ENCODE data around the gene EID2B.
A peak's percentile ranks its signal among the peaks of the same experiment; 100 is the strongest.

EID2B gene

GRCh38 chr19:39492788-39493187 is 39.9 kb downstream of the EID2B start:
- TF ChIP-seq CTCF (IDR thresholded peaks at IDR 0.05; ENCODE audit: unreplicated experiment in 3 of 3) = no peak

GRCh38 chr19:39492225-39492624 is 40.4 kb downstream of the EID2B start:
- Mint-ChIP-seq H3K4me3 (no peak overlapping the region), H3K9me3 (no peaks in the 10 kb centered on the region), H3K36me3 (ENCODE audit: low read depth) (peaks cover 28% of the 10 kb centered on the region), H3K4me1 (no peaks in the 10 kb centered on the region), H3K27me3 (ENCODE audit: low read depth) (peaks cover 20% of the 10 kb centered on the region), H3K27ac (no peak overlapping the region)
- TF ChIP-seq CTCF (IDR thresholded peaks at IDR 0.05; ENCODE audit: unreplicated experiment in 3 of 3) = no peak

More at GRCh38 chr19:39492788-39493187, 39.9 kb downstream of the EID2B start:
- no peak overlapping the region for H3K4me3 Mint-ChIP-seq
- peaks cover 26% of the 10 kb centered on the region for H3K27me3 Mint-ChIP-seq (ENCODE audit: low read depth)
- no peak overlapping the region for H3K27ac Mint-ChIP-seq
- no peaks in the 10 kb centered on the region for H3K4me1 Mint-ChIP-seq
- no peaks in the 10 kb centered on the region for H3K9me3 Mint-ChIP-seq
- peaks cover 27% of the 10 kb centered on the region for H3K36me3 Mint-ChIP-seq (ENCODE audit: low read depth)

- H3K36me3 Mint-ChIP-seq (ENCODE audit: low read depth) = peaks cover 45% of the 10 kb centered on the region
- H3K4me1 Mint-ChIP-seq = no peaks in the 10 kb centered on the region
- no peaks in the 10 kb centered on the region for H3K9me3 Mint-ChIP-seq
- H3K4me3 Mint-ChIP-seq = no peak overlapping the region
- H3K27me3 Mint-ChIP-seq (ENCODE audit: low read depth) = peaks cover 3% of the 10 kb centered on the region
- no peak for TF ChIP-seq CTCF (IDR thresholded peaks at IDR 0.05; ENCODE audit: unreplicated experiment in 3 of 3)
- H3K27ac Mint-ChIP-seq = no peak overlapping the region
Observed at GRCh38 chr19:39489756-39490155, 42.9 kb downstream of the EID2B start.

GRCh38 chr19:39483141-39483540 is 49.5 kb downstream of the EID2B start:
- Mint-ChIP-seq H3K4me1 (peaks cover 23% of the 10 kb centered on the region), H3K9me3 (no peaks in the 10 kb centered on the region), H3K27ac (no peak overlapping the region), H3K36me3 (ENCODE audit: low read depth) (peaks cover 26% of the 10 kb centered on the region), H3K27me3 (ENCODE audit: low read depth) (no peaks in the 10 kb centered on the region), H3K4me3 (peak overlapping the region; percentile 80 to 96 (median 81))
- no peak for TF ChIP-seq CTCF (IDR thresholded peaks at IDR 0.05; ENCODE audit: unreplicated experiment in 3 of 3)

GRCh38 chr19:39481676-39482075 is 51.0 kb downstream of the EID2B start:
- Mint-ChIP-seq H3K27me3 (ENCODE audit: low read depth) (no peaks in the 10 kb centered on the region), H3K9me3 (no peaks in the 10 kb centered on the region), H3K4me3 (peak overlapping the region; percentile 90 to 96 (median 92)), H3K27ac (peak overlapping the region; percentile 57 to 92 (median 86)), H3K4me1 (peaks cover 23% of the 10 kb centered on the region), H3K36me3 (ENCODE audit: low read depth) (peaks cover 25% of the 10 kb centered on the region)
- no peak for TF ChIP-seq CTCF (IDR thresholded peaks at IDR 0.05; ENCODE audit: unreplicated experiment in 3 of 3)

GRCh38 chr19:39481229-39481545 is 51.5 kb downstream of the EID2B start:
- H3K4me3 Mint-ChIP-seq = peak overlapping the region; percentile 90 to 96 (median 92)
- H3K27ac Mint-ChIP-seq = peak overlapping the region; percentile 57 to 92 (median 86)
- H3K4me1 Mint-ChIP-seq = peaks cover 23% of the 10 kb centered on the region
- TF ChIP-seq CTCF (IDR thresholded peaks at IDR 0.05; ENCODE audit: unreplicated experiment in 3 of 3) = no peak
- no peaks in the 10 kb centered on the region for H3K9me3 Mint-ChIP-seq
- peaks cover 25% of the 10 kb centered on the region for H3K36me3 Mint-ChIP-seq (ENCODE audit: low read depth)
- H3K27me3 Mint-ChIP-seq (ENCODE audit: low read depth) = no peaks in the 10 kb centered on the region

Measured in nephron (organoid).